NCI-H748 (cell line): ENCODE data around the gene CACHD1.
A peak's percentile ranks its signal among the peaks of the same experiment; 100 is the strongest.

Experiments
- DNase-seq: peaks from one replicate; lab custom pipeline; 2025; ENCODE audit not compliant: unreplicated experiment; lab: John Stamatoyannopoulos, UW

Gene CACHD1

DNA sequence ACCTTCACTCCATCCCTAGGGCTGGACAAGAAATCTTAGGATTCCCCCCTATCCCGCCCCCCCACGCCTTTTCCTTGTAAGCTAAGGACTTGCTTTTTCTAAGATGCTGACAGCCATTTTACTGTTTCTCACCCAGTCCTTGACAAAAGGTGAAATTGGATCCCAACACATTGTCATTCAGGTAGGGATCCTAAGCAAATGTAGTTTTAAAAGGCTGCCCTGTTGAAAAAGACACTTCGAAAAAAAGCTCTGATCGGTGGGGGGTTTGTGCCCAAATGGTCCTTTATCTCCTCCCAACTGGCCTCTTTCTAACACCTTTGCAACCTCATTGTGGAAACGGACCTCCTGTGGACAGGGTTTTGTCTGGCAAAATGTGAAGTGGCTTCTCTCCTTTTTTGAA is 2.9 kb downstream of the CACHD1 start:
- peak; percentile 81 for DNase-seq

GRCh38 chr1:64473367-64473766 is 3.4 kb downstream of the CACHD1 start:
- no peak for DNase-seq

DNA sequence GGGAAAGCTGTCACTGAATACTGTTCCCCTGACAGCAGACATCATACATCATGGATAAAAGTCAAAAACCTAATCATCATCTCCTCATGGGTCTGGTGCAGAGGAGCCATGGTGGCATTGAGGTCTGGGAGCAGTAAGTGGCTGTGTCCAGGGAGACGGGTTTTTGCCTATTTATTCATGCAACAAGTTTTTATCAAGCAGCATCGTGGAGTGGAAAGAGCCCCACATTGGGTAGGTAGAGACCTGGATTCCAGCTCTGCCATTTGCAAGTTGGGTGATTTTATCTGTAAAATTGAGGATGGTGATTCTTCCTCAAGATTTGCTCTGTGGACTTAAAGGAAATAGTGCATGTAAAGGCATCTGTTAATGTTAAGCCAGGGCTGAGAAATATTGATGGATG is 4.2 kb downstream of the CACHD1 start:
- no peak for DNase-seq

- peak; percentile 30 for DNase-seq
Measured at GRCh38 chr1:64474665-64475439, 4.9 kb downstream of the CACHD1 start.

GRCh38 chr1:64476251-64476952 is 6.5 kb downstream of the CACHD1 start:
- DNase-seq: no peak

GRCh38 chr1:64478594-64479470 is 8.9 kb downstream of the CACHD1 start:
- DNase-seq: no peak

GRCh38 chr1:64479874-64480273 is 9.9 kb downstream of the CACHD1 start:
- no peak for DNase-seq

- no peak for DNase-seq
Measured at GRCh38 chr1:64480999-64481772, 11.3 kb downstream of the CACHD1 start.

- DNase-seq: no peak
Measured at GRCh38 chr1:64482128-64482527, 12.2 kb downstream of the CACHD1 start.

DNA sequence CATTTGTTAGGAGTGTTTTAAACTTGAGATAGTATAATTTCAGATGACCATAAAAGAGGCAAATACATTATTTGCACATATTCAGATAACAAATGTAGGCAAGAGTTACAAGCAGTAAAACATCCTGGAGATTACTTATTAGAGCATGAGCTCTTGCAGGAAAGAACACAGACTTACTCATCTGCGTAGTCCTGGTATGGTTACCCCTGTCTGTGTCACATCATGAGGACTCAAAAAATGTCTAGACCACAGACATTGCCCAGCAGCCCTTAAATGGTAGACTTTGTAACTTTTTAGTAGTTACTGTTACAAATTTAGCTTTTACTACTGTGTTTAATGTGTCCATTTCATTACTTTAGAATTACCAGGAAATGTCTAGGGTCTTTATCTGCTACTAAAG is 12.8 kb downstream of the CACHD1 start:
- DNase-seq: no peak

- no peak for DNase-seq
Measured at GRCh38 chr1:64483731-64484414, 13.9 kb downstream of the CACHD1 start.

DNA sequence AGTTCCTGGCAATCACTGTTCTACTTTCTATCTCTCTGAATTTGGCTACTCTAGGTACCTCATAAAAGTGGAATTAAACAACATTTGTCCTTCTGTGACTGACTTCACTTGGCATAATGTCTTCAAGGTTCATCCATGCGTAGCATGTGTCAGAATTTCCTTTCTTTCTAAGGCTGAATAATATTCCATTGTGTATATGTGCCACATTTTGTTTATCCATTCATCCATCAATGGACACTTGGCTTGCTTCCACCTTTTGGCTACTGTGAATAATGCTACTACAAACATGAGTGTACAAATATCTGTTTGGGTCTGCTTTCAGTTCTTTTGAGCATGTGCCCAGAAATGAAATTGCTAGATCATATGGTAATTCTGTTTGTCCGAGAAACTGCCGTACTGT is 14.7 kb downstream of the CACHD1 start:
- no peak for DNase-seq

- DNase-seq: no peak
Measured at GRCh38 chr1:64486193-64486592, 16.3 kb downstream of the CACHD1 start.

GRCh38 chr1:64487061-64487460 is 17.1 kb downstream of the CACHD1 start:
- DNase-seq: no peak

DNA sequence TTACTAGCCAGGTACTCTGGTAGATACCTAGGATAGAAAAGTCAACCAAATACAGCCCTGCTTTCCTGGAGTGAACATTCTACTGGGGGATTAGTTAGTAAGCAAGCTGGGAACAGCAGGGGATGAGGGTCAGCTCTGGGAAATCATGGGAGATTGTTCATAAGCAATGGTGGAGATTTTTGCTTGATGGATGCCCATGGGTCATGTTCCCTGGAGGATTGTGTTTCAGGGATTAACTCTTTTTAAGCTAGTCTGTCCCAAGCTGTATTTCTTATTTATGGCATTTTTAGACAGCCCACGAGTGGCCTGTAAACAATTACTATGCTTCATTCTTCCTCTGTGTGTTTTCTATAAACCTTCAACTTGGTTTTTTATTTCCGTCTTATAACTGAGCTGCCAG is 18.9 kb downstream of the CACHD1 start:
- DNase-seq: no peak

GRCh38 chr1:64489707-64490106 is 19.8 kb downstream of the CACHD1 start:
- no peak for DNase-seq

DNA sequence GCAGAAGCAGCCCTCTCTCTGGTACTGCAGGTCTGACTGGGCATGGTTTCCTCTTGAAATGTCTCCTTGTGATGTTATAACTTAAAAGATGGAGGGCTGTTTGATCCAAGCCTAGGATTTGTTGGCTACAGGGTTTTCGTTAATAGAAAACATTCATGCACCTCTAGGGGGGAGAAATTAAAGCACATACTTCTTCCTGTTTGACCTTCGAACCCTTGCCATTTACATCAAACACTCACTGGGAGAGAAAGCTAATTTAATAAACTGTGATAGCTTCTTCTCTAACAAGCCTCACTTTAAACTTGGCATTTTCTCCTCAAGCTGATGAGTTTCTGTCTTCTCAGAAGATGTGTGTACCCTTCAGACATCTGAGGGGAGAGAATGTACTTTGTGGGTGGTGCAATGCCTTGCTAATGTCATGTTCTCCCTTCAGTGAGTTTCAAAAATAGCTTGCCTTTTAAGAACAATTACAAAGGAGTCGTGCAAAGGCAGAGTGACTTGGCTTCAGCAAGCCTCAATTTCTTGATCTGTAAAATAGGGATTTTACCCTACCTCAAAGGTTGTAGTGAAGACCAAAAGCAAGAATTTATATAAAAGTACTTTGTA is 20.4 kb downstream of the CACHD1 start:
- DNase-seq: no peak

DNA sequence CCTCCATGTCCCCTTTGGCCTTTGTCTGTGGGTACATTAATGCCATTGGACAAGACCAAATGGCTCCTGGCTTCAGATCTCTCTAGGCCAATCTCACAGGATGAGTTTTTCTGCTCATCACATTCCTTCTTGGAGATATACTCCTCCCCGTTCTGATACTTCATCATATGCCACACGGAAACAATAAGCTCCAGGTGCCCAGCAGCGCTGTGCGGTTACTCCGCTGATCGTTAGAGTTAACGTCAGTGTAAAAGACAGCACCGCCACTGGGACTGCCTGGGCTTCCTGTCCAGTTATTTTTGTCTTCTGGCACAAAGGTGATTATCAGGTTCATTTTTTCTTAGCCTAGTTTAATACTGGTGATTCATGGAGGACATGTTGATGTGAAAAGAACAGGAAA is 22.5 kb downstream of the CACHD1 start:
- peak; percentile 35 for DNase-seq

DNA sequence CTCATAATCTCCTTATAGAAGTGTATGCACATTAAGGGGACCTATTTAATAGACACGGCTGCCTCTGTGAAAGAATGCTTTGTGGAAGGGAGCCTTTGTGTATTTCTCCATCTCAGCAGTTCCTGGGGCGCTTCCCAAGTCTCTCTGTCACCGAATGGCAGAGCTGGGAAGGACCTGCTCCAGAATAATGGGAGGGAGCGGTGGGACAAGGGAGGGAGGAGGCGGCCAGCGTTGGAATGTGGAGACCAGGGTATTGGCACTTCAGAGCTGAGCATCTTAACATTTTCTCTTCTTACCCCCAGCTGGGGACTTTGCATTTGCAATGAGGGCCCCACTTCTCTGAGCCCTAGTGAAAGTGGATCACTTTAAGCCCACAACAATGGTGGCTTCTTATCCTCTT is 23.9 kb downstream of the CACHD1 start:
- no peak for DNase-seq

DNA sequence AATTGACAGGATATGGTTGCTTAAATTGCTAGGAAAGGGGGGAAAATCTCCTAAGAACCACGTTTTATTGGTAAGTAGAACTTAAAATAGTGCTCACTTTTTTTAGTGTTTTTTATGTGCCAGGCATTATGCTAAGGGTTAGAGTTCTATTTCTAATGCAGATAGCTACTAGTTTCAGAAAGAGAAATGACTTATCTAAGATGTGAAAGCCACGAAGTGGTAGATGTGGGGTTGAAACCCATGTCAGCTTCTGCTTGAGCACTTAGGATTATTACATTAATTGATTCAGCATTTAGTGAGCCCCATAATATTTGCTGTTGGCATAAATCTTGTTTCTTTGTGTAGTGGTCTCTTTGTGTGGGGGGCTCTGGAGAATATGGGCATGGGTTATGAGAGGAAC is 24.7 kb downstream of the CACHD1 start:
- DNase-seq: no peak
